Lower leg skin (tissue), 4 donors: ENCODE results near the gene TSTD2. TPM values are rescaled to one million over a fixed set of nuclear protein-coding genes. Genes with fewer than 3 reads are reported as not detected.

Experiments
- DNase-seq, 2 donors: peaks; one replicate each; pipeline ENCODE4 v3.0.0-alpha.2; 2019; ENCODE audit warnings: low spot score in 2 of 2
- H3K4me3 ChIP-seq: fragments of 200-600 bp; sonication (generic); 2 replicates; pipeline ENCODE4 v1.5.1; 2017; ENCODE audit warnings: mild to moderate bottlenecking, low read depth; ENCODE audit not compliant: poor library complexity, severe bottlenecking
- POLR2A ChIP-seq, 2 donors: fragments of 450-650 bp; IDR thresholded peaks; one replicate each; pipeline ENCODE4 v1.6.1; 2016 to 2017; ENCODE audit warnings: antibody characterized with exemption in 2 of 2, mild to moderate bottlenecking in 1 of 2, moderate library complexity in 1 of 2
- WGBS, 2 donors: methylation state at CpG; one replicate each; pipeline ENCODE4 v1.1.5; 2018; 5-methylcytosine and 5-hydroxymethylcytosine counted together
- intact Hi-C: fragments of 100-400 bp; cut with DNase I; formaldehyde crosslinking; loops from one replicate; pipeline ENCODE4 v1.15.0; 2023; ENCODE audit warnings: low total_unique reads
- total RNA-seq, 4 donors: library from RNA; depleted of rRNA; stranded (reverse); fragments of >200 nt; gene quantifications; one replicate each; pipeline ENCODE4 v1.1.0, GENCODE V29; 2016
- TF ChIP-seq, protein P1 (sequence below), 3 donors: fragments of 450-650 bp; IDR thresholded peaks; one replicate each; pipeline ENCODE4 v1.5.1; 2016; ENCODE audit warnings: antibody characterized with exemption in 3 of 3, mild to moderate bottlenecking in 3 of 3, moderate library complexity in 2 of 3

Gene TSTD2
- total RNA-seq, 4 donors from 2014 or later: 10.1 to 15.4 (median 13.2) TPM

GRCh38 chr9:97572892-97573365 lies 60.2 kb downstream of the TSTD2 start:
- 84 to 88% methylated on average over 6 of the region's 6 CpGs for WGBS, 2 donors

DNA sequence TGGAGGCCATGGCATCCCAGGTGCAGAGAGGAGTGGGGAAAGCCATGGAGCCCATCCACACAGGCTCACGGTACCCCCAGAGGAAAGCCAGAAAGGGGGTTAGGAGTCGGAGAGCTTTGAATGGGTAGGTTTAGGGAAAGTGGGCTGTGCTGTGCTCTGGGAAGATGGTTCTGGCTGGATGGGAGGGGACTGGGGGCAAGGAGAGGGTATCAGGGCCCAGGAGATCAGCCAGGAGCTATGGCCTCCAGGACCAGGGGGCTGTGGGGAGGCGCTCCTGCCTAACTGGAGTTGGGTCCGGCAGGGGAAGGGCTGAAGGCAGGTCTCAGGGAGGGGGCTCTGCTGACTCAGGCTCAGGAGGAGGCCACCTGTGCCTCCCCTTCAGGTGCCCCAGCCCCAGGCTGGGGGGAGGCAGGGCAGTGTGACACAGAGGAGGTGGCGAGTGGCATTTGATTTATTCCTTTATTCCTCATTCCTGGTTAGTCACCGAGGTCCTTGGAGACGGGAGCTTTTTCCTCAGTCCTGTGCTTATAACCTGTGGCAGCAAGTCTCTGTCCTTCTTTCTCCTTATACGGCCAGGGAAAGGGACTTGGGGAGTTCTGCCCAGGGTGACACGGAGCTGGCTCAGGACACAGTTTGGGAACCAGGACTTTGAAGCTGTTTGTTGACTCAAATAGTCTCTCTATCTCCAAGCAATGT lies 60.8 kb downstream of the TSTD2 start:
- TF ChIP-seq POLR2A (IDR thresholded peaks at IDR 0.05): no peak
- TF ChIP-seq, protein P1, sequence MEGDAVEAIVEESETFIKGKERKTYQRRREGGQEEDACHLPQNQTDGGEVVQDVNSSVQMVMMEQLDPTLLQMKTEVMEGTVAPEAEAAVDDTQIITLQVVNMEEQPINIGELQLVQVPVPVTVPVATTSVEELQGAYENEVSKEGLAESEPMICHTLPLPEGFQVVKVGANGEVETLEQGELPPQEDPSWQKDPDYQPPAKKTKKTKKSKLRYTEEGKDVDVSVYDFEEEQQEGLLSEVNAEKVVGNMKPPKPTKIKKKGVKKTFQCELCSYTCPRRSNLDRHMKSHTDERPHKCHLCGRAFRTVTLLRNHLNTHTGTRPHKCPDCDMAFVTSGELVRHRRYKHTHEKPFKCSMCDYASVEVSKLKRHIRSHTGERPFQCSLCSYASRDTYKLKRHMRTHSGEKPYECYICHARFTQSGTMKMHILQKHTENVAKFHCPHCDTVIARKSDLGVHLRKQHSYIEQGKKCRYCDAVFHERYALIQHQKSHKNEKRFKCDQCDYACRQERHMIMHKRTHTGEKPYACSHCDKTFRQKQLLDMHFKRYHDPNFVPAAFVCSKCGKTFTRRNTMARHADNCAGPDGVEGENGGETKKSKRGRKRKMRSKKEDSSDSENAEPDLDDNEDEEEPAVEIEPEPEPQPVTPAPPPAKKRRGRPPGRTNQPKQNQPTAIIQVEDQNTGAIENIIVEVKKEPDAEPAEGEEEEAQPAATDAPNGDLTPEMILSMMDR (IDR thresholded peaks at IDR 0.05): no peak
- WGBS, 2 donors: 67 to 81% methylated on average over 9 of the region's 9 CpGs
- intact Hi-C loops: no loop called here
- DNase-seq: peak in 1 of 2 donors; percentile 81
- H3K4me3 ChIP-seq: no peak overlapping the region

More at GRCh38 chr9:97572892-97573365, 60.2 kb downstream of the TSTD2 start:
- intact Hi-C loops: no loop called here
- H3K4me3 ChIP-seq: no peak overlapping the region
- no peak for TF ChIP-seq POLR2A (IDR thresholded peaks at IDR 0.05)
- TF ChIP-seq, protein P1 (IDR thresholded peaks at IDR 0.05): no peak
- peak in 1 of 2 donors; percentile 54 for DNase-seq

GRCh38 chr9:97571664-97572063 lies 61.5 kb downstream of the TSTD2 start:
- H3K4me3 ChIP-seq: no peak overlapping the region
- intact Hi-C loops: no loop called here
- 88 to 100% methylated on average over 1 of the region's 1 CpG for WGBS, 2 donors
- peak in 1 of 2 donors; percentile 82 for DNase-seq
- TF ChIP-seq, protein P1 (IDR thresholded peaks at IDR 0.05): no peak
- no peak for TF ChIP-seq POLR2A (IDR thresholded peaks at IDR 0.05)

DNA sequence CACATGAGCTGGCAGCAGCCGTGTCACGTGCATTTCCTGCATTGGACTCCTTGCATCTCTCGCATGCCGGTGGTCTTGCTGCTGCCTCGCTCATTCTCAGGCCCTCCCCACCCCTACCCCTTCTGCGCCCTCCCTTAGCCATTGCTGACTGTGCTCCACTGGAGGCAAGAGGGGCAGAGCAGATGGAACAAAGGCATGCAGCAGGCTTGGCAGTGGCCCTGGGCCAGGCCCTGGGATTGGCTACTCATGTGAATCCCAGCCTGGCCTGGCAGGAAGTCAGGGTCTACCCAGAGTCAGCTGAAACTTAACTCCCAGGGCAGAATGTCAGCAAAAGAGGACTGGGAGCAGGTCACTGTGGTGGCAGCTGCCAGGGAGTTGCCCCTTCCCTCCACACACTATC lies 62.3 kb downstream of the TSTD2 start:
- TF ChIP-seq, protein P1 (IDR thresholded peaks at IDR 0.05): no peak
- no peak for TF ChIP-seq POLR2A (IDR thresholded peaks at IDR 0.05)
- no peak overlapping the region for H3K4me3 ChIP-seq
- peak in 1 of 2 donors; percentile 67 for DNase-seq
- 76 to 84% methylated on average over 6 of the region's 6 CpGs for WGBS, 2 donors
- intact Hi-C loops: no loop called here

DNA sequence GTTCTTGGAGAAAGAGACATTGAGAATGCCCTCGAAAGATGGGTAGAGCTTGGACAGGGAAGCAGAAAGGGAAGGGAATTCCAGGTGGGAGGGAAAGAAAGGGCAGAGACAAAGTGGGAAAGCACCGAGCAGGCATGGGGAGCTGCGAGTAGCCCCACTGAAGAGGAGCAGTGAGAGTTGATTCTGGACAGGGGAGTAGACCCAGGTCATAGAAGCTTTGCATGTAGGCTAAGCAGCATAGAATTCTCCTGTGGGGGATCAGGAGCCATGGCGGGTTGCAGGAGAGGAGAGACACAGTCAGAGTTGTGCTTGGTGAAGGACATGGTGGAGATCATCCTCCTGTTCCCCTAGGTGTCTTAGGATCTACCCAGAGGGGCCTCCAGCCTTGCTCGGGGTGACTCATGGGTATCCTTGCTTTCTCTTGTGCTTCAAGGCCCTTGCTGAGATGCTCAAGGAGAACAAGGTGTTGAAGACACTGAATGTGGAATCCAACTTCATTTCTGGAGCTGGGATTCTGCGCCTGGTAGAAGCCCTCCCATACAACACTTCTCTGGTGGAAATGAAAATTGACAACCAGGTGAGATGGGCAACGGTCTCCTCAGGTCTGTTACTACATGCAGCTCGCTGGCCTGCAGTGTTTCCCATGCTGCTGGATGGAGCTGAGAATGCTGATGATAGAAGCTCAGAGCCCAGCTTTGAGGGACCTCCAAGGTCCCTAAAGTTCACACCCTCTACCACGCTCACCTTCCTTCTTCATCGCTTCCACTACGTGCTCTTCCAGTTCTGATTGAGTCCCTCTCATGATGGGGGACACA lies 64.5 kb downstream of the TSTD2 start:
- no peak overlapping the region for H3K4me3 ChIP-seq
- 91 to 92% methylated on average over 11 of the region's 11 CpGs for WGBS, 2 donors
- TF ChIP-seq, protein P1 (IDR thresholded peaks at IDR 0.05): no peak
- no peak for TF ChIP-seq POLR2A (IDR thresholded peaks at IDR 0.05)
- intact Hi-C loops: no loop called here
- peak in 1 of 2 donors; percentile 32 for DNase-seq
